Lower leg skin (tissue), 3 donors: ENCODE results near the gene SALL1.

Source experiments
- CTCF ChIP-seq, 3 donors: fragments of 450-650 bp; IDR thresholded peaks; one replicate each; pipeline ENCODE4 v1.5.1; 2016; ENCODE audit warnings: antibody characterized with exemption in 3 of 3, mild to moderate bottlenecking in 3 of 3, moderate library complexity in 2 of 3
- POLR2A ChIP-seq, 2 donors: fragments of 450-650 bp; IDR thresholded peaks; one replicate each; pipeline ENCODE4 v1.6.1; 2016 to 2017; ENCODE audit warnings: antibody characterized with exemption in 2 of 2, mild to moderate bottlenecking in 1 of 2, moderate library complexity in 1 of 2

GRCh38 chr16:51150888-51151320, at the start of gene SALL1:
- TF ChIP-seq CTCF (IDR thresholded peaks at IDR 0.05) (no peak), POLR2A (IDR thresholded peaks at IDR 0.05) (no peak)
